Skeletal muscle tissue (tissue), 4 donors: Measurements from ENCODE around the gene ORC3. TPM values are rescaled to one million over a fixed set of nuclear protein-coding genes. Genes with fewer than 3 reads are reported as not detected.
"Not testable (repeated sequence)": the region's sequence is repeated elsewhere in the genome, so short reads cannot be mapped to it uniquely, and the experiment has no call there.

ENCODE experiments used
- H3K27ac ChIP-seq: one replicate; pipeline ENCODE4 v1.7.0; 2013; ENCODE audit warnings: mild to moderate bottlenecking, low read depth, low read length, inconsistent platforms
- H3K27me3 ChIP-seq, 3 donors: one replicate each; pipeline ENCODE4 v1.7.0; 2013; ENCODE audit warnings: low read length in 3 of 3; ENCODE audit not compliant: control insufficient read depth in 3 of 3, insufficient read depth in 3 of 3
- H3K36me3 ChIP-seq, 3 donors: one replicate each; pipeline ENCODE4 v1.7.0; 2013; ENCODE audit warnings: low read length in 3 of 3; ENCODE audit not compliant: control insufficient read depth in 3 of 3, insufficient read depth in 3 of 3
- H3K4me1 ChIP-seq, 3 donors: one replicate each; pipeline ENCODE4 v1.7.0; 2013; ENCODE audit warnings: low read length in 3 of 3, mild to moderate bottlenecking in 3 of 3; ENCODE audit not compliant: control insufficient read depth in 3 of 3, insufficient read depth in 3 of 3
- H3K4me3 ChIP-seq, 3 donors: one replicate each; pipeline ENCODE4 v1.7.0; 2013; ENCODE audit warnings: low read length in 3 of 3
- H3K9ac ChIP-seq, 3 donors: one replicate each; pipeline ENCODE4 v1.7.0; 2013; ENCODE audit warnings: low read length in 3 of 3, mild to moderate bottlenecking in 3 of 3, moderate library complexity in 2 of 3, low read depth in 1 of 3
- H3K9me3 ChIP-seq, 3 donors: one replicate each; pipeline ENCODE4 v1.7.0; 2013; ENCODE audit warnings: low read length in 3 of 3; ENCODE audit not compliant: control insufficient read depth in 3 of 3
- total RNA-seq: library from RNA; depleted of rRNA; stranded (reverse); fragments of >200 nt; gene quantifications from one replicate; pipeline ENCODE4 v1.2.3, GENCODE V29; 2014
- donor health status: Osteomylitis.

Gene ORC3
- total RNA-seq, 1 donor from 2014 or later: 21.4 TPM

DNA sequence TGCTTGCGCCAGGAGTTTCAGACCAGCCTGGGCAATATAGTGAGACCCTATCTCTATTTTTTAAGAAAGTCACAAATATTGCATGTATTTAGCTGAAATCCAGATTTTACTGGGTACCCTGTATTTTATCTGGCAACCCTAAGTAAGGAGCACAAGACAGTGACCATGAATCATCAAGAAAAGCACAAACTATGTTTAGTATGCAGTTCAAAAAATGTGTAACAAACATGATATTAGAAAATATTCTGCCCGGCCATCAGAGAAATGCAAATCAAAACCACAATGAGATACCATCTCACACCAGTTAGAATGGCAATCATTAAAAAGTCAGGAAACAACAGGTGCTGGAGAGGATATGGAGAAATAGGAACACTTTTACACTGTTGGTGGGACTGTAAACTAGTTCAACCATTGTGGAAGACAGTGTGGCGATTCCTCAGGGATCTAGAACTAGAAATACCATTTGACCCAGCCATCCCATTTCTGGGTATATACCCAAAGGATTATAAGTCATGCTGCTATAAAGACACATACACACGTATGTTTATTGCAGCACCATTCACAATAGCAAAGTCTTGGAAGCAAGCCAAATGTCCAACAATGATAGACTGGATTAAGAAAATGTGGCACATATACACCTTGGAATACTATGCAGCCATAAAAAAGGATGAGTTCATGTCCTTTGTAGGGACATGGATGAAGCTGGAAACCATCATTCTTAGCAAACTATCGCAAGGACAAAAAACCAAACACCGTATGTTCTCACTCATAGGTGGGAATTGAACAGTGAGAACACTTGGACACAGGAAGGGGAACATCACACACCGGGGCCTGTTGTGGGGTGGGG lies 118.9 kb downstream of the ORC3 start:
- H3K4me1 ChIP-seq, H3K9me3 ChIP-seq, H3K36me3 ChIP-seq, H3K4me3 ChIP-seq, H3K9ac ChIP-seq, H3K27ac ChIP-seq, H3K27me3 ChIP-seq: not testable (repeated sequence)

- no peaks in the 10 kb centered on the region for H3K27me3 ChIP-seq
- H3K4me3 ChIP-seq: no peak overlapping the region
- no peaks in the 10 kb centered on the region for H3K4me1 ChIP-seq
- no peaks in the 10 kb centered on the region for H3K36me3 ChIP-seq
- H3K9me3 ChIP-seq: no peaks in the 10 kb centered on the region
- no peak overlapping the region for H3K27ac ChIP-seq
- H3K9ac ChIP-seq: no peak overlapping the region
These were observed 120.2 kb downstream of the ORC3 start for GRCh38 chr6:87710090-87710489.

DNA sequence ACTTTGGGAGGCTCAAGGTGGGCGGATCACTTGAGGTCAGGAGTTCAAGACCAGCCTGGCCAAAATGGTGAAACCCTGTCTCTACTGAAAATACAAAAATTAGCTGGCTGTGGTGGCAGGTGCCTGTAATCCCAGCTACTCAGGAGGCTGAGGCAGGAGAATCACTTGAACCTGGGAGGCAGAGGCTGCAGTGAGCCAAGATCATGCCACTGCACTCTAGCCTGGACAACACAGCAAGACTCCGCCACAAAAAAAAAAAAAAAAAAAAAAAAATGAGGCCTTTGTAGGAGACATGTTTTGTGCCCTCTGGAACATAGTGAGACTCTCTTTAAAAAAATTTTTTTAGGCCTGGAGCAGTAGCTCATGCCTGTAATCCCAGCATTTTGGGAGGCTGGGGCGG lies 122.8 kb downstream of the ORC3 start:
- H3K9ac ChIP-seq, H3K36me3 ChIP-seq, H3K27me3 ChIP-seq, H3K27ac ChIP-seq, H3K9me3 ChIP-seq, H3K4me1 ChIP-seq, H3K4me3 ChIP-seq: not testable (repeated sequence)

- H3K9ac ChIP-seq: no peak overlapping the region
- H3K9me3 ChIP-seq: no peaks in the 10 kb centered on the region
- H3K36me3 ChIP-seq: no peaks in the 10 kb centered on the region
- H3K27me3 ChIP-seq: no peaks in the 10 kb centered on the region
- H3K4me1 ChIP-seq: peaks cover 0 to 13% (median 0%) of the 10 kb centered on the region in 3 donors
- no peak overlapping the region for H3K4me3 ChIP-seq
- H3K27ac ChIP-seq: no peak overlapping the region
These were observed 124.3 kb downstream of the ORC3 start for GRCh38 chr6:87714093-87714842.

Other genes with a start within 250 kb of the ORC3 start
- 4.2 TPM for gene C6orf163, start 245.3 kb upstream of the ORC3 start, total RNA-seq
- not detected for gene CFAP206, start 182.2 kb upstream of the ORC3 start, total RNA-seq
- 12.5 TPM for gene SLC35A1, start 117.2 kb upstream of the ORC3 start, total RNA-seq
- gene RARS2, start 148 bp upstream of the ORC3 start, total RNA-seq: 31.8 TPM
- gene AKIRIN2, start 112.1 kb downstream of the ORC3 start, total RNA-seq: 23.5 TPM